MM.1S (cell line): Measurements from ENCODE around the gene MC1R.

ENCODE experiments used
- CTCF ChIP-seq: fragments of 300-600 bp; sonication (generic); IDR thresholded peaks from 2 replicates; pipeline ENCODE4 v1.5.1; 2016; ENCODE audit warnings: antibody characterized with exemption, low read length, mixed read lengths
- EZH2 ChIP-seq: fragments of 300-600 bp; sonication (generic); optimal IDR thresholded peaks from 2 replicates; pipeline ENCODE3; 2017; ENCODE audit warnings: low read depth, mild to moderate bottlenecking, antibody characterized with exemption, low read length, mixed read lengths

GRCh38 chr16:89913408-89914387, 5.0 kb upstream of the MC1R start:
- TF ChIP-seq CTCF (no peak), EZH2 (no peak)
